ENCODE results near the gene TMEM176B.
"Not testable (repeated sequence)": the region's sequence is repeated elsewhere in the genome, so short reads cannot be mapped to it uniquely, and the experiment has no call there.

Gene TMEM176B

DNA sequence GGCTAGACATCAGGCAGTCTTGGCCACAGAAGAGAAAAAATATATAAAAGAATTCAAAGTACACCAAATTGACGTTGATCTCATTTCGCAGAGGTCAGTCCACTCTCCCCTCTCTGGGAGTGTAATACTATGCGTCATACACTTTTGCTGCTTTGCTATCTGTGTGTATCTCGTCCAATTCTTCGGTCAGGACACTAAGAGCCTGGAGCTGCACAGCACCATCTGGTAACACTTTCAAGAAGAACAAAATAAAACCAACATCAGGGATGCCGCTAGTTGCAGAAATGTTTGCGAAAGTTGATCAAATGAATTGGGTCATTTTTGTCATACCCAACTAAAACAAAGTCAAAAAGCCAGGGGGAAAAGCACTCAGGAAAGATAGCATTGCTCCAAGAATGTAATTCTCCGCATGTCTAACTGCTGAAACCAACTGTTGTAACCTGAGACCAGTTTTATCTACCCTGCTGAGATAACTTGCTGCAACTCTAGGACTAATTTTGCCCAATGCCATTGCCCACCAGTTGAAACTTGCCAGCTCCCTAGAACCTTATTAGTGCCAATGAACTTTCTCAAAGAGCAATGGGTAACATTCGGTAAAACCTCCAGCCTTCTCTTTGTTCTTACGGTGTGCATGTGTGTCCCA lies 23.4 kb upstream of the TMEM176B start:
- no peak for DNase-seq (ENCODE audit: low read depth)
- H3K4me3 ChIP-seq (ENCODE audit: low read length), result no peak overlapping the region
- TF ChIP-seq, protein P1, sequence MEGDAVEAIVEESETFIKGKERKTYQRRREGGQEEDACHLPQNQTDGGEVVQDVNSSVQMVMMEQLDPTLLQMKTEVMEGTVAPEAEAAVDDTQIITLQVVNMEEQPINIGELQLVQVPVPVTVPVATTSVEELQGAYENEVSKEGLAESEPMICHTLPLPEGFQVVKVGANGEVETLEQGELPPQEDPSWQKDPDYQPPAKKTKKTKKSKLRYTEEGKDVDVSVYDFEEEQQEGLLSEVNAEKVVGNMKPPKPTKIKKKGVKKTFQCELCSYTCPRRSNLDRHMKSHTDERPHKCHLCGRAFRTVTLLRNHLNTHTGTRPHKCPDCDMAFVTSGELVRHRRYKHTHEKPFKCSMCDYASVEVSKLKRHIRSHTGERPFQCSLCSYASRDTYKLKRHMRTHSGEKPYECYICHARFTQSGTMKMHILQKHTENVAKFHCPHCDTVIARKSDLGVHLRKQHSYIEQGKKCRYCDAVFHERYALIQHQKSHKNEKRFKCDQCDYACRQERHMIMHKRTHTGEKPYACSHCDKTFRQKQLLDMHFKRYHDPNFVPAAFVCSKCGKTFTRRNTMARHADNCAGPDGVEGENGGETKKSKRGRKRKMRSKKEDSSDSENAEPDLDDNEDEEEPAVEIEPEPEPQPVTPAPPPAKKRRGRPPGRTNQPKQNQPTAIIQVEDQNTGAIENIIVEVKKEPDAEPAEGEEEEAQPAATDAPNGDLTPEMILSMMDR (conservative IDR thresholded peaks at IDR 0.05; ENCODE audit: low read depth, low read length), result no peak

DNA sequence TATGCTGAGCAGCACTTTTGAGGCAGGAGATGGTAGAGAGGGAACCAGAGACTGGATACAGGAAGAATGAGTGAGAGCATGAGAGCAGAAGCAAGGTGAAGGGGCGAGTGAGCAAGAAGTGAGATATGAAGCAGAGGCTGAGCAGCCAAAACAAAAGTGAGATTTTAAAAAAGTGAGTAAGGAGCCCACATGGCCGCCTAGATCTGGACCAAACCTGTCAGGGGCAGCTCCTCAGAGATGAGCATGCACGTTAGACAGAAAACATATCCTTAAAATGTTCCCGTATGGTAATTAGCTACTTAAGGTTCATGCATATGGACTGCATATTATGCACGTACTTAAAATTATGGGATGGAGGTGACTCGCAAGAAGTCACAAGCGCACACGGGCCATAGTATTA lies 22.9 kb upstream of the TMEM176B start:
- TF ChIP-seq, protein P1 (conservative IDR thresholded peaks at IDR 0.05; ENCODE audit: low read depth, low read length), result no peak
- no peak for DNase-seq (ENCODE audit: low read depth)

DNA sequence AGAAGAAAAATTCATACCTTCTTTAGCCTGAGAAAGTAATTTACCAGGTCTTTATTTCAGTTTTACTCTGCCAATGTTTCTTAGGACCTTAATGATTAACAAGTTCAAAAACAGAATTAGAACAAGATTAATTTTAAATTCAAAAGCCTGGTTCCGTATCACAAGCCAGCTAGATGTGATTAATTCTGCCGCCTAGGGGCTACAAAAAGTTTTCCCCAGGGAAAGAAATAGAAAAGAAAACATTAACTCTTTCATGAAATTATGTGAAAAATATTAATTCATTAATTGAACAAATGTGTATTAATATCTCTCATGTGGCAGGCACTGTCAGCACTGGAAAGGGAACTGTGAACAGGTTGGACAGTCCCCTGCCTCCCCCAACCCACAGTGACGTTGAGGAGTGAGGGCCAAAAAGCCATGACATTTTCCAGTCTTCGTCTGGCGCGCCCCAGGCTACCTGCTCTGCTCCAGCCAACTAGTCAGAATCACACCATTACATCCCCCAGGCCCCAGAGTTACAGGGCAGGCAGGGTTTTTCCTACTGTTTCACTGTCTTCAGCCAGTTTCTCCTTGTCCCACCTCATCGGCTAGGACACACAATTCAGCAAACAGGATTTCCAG lies 20.5 kb upstream of the TMEM176B start:
- no peak overlapping the region for H3K4me3 ChIP-seq (ENCODE audit: low read length)
- DNase-seq (ENCODE audit: low read depth), result no peak
- TF ChIP-seq, protein P1 (conservative IDR thresholded peaks at IDR 0.05; ENCODE audit: low read depth, low read length), result no peak

More for the DNA sequence above, 22.9 kb upstream of the TMEM176B start:
- H3K4me3 ChIP-seq (ENCODE audit: low read length), result no peak overlapping the region

DNA sequence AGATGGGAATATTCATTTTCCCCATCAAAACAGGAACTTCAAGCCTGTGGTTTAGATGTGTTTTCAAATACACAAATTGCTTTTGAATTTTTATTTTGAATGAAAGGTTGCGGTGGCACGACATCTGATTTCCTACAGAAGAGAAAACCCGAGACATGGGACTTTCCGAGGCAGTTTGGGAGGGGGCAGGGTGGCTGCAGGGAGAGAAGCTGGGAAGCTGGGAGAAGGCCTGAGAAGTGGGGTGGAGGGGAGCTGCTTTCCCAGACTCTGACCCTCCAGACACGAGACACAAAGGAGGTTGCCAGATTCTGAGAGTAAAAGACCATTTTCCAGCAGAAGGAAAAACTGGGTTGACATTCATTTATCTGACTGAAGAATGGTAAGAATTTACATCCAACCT lies 20.0 kb upstream of the TMEM176B start:
- DNase-seq (ENCODE audit: low read depth), result no peak
- TF ChIP-seq, protein P1 (conservative IDR thresholded peaks at IDR 0.05; ENCODE audit: low read depth, low read length), result no peak

DNA sequence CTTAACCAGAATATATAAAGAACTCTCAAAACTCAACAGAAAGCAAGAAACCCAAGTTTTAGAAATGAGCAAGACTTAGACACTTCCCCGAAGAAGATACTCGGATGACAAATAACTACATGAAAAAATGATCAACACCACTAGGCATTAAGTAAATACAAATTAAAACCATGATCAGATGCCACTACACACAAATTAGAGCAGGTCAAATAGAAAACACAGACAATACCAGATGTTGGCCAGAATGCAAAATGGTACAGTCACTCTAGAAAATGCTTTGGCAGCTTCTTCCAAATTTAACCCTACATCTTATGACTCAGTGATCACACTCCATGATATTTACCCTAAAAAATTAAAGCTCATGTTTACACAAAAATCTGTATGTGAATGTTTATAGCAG lies 18.8 kb upstream of the TMEM176B start:
- DNase-seq (ENCODE audit: low read depth), result no peak
- TF ChIP-seq, protein P1 (conservative IDR thresholded peaks at IDR 0.05; ENCODE audit: low read depth, low read length), result no peak
- no peak overlapping the region for H3K4me3 ChIP-seq (ENCODE audit: low read length)

More for the DNA sequence above, 20.0 kb upstream of the TMEM176B start:
- H3K4me3 ChIP-seq (ENCODE audit: low read length), result no peak overlapping the region

DNA sequence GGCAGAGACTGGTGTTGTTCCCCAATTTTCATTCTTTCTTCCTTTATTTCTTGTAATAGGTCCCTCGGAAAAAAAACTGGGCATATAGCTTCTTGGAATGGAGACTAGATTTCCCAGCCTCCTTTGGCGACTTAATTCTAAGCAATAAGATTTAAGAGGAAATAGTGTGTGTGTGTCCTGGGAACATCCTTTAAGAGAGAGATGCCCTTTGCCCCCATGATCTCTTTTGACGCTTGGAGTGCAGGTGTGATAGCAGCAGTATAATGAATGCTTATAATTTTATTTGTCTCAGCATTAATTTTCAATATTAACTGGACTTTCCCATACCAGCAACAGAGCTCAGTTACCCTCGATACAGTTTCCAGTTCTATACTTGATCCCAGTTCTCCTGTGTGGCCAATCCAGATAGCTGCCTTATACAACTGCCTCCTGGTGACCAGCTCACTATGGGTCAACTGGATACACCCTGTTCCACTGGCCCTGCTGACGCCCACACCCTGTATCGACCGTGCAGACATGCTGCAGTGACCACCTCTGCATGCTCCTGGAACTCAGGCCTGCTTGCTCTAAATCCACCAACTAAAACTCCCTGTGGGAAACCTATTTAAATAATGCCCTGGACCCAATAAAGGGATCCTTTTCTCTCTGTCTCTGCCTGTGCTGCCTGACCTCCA lies 14.3 kb upstream of the TMEM176B start:
- H3K4me3 ChIP-seq (ENCODE audit: low read length), result no peak overlapping the region
- no peak for DNase-seq (ENCODE audit: low read depth)
- TF ChIP-seq, protein P1 (conservative IDR thresholded peaks at IDR 0.05; ENCODE audit: low read depth, low read length), result no peak

DNA sequence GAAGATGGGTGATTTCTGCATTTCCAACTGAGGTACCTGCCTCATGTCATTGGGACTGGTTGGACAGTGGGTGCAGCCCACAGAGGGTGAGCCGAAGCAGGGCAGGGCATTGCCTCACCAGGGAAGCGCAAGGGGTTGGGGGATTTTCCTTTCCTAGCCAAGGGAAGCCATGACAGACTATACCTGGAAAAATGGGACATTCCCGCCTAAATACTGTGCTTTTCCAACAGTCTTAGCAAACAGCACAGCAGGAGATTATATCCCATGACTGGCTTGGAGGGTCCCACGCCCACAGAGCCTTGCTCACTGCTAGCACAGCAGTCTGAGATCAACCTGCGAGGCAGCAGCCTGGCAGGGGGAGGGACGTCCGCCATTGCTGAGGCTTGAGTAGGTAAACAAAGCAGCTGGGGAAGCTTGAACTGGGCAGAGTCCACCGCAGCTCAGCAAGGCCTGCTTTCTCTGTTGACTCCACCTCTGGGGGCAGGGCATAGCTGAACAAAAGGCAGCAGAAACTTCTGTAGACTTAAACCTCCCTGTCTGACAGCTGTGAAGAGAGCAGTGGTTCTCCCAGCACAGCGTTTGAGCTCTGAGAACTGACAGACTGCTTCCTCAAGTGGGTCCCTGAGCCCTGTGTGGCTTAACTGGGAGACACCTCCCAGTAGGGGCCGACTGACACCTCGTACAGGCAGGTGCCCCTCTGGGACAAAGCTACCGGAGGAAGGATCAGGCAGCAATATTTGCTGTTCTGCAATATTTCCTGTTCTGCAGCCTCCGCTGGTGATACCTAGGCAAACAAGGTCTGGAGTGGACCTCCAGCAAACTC lies 7.7 kb upstream of the TMEM176B start:
- H3K4me3 ChIP-seq (ENCODE audit: low read length), result not testable (repeated sequence)

More for the DNA sequence above, 7.7 kb upstream of the TMEM176B start:
- not testable (repeated sequence) for DNase-seq (ENCODE audit: low read depth)
